Right cardiac atrium (tissue), 5 donors: ENCODE measurements around the gene COX7B2. TPM values are rescaled to one million over a fixed set of nuclear protein-coding genes. Genes with fewer than 3 reads are reported as not detected.

Source experiments
- ATAC-seq, 2 donors: fragments of 200-7000 bp; cut with Tn5 transposase; one replicate each; pipeline versions ENCODE4 v1.8.0 to v1.9.1; 2020; ENCODE audit warnings: moderate library complexity in 2 of 2, mild to moderate bottlenecking in 1 of 2
- DNase-seq, 3 donors: peaks; one replicate each; pipeline ENCODE4 v3.0.0-alpha.2; 2020
- H3K27ac ChIP-seq: one replicate; pipeline ENCODE4 v1.5.1; 2013; ENCODE audit warnings: mild to moderate bottlenecking, low read length, control low read depth, moderate library complexity
- H3K27me3 ChIP-seq: one replicate; pipeline ENCODE4 v1.6.1; 2013; ENCODE audit not compliant: control insufficient read depth, insufficient read depth
- H3K4me1 ChIP-seq: one replicate; pipeline ENCODE4 v1.6.1; 2013; ENCODE audit warnings: low read length; ENCODE audit not compliant: control insufficient read depth, insufficient read depth
- H3K4me3 ChIP-seq: one replicate; pipeline ENCODE4 v1.5.1; 2013; ENCODE audit warnings: low read length, control low read depth
- H3K9me3 ChIP-seq: one replicate; pipeline ENCODE4 v1.6.1; 2013; ENCODE audit warnings: low read length; ENCODE audit not compliant: control insufficient read depth
- WGBS: extraction: QIAGEN DNeasy Blood & Tissue Kit; methylation state at CpG from one replicate; pipeline ENCODE4 v1.1.7; 2013; 5-methylcytosine and 5-hydroxymethylcytosine counted together
- intact Hi-C, 4 donors: fragments of 100-400 bp; cut with DNase I; formaldehyde crosslinking; loops; one replicate each; pipeline versions ENCODE4 v1.11.0 to v1.14.0; 2022 to 2023
- long read RNA-seq, 4 donors: library from polyadenylated mRNA; unstranded; transcript quantifications; one replicate each; pipeline ENCODE4 v2.0.0, GENCODE V29; 2020 to 2021
- polyA plus RNA-seq: library from polyadenylated mRNA; stranded (reverse); fragments of 200-250 nt; gene quantifications from one replicate; pipeline ENCODE4 v1.2.3, GENCODE V29; 2013
- total RNA-seq, 4 donors: library from RNA; stranded (reverse); fragmentation: NEBNext Ultra II Directional; extraction: Animal tissue kit (Norgen Biotek cat#: 25700); gene quantifications; one replicate each; pipeline ENCODE4 v1.2.1, GENCODE V29; 2021
- donor health status: healthy with polysubstance abuse.
- donor health status: DM: no; HTN: yes; CAD: no.
- donor health status: DM: no; HTN: no; CAD: no.
- donor health status: DM: no; HTN: yes; CAD: no; lungs with severe emphysema.
- donor health status: DM: yes; HTN: yes; CAD: no.

COX7B2 gene, protein sequence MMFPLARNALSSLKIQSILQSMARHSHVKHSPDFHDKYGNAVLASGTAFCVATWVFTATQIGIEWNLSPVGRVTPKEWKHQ
- total RNA-seq (not detected), polyA plus RNA-seq (not detected)
- long read RNA-seq, donor 1 = 0 reads
- long read RNA-seq, donor 2 = 0 reads
- long read RNA-seq, donor 3 = 0 reads
- long read RNA-seq, donor 4 = 0 reads

DNA sequence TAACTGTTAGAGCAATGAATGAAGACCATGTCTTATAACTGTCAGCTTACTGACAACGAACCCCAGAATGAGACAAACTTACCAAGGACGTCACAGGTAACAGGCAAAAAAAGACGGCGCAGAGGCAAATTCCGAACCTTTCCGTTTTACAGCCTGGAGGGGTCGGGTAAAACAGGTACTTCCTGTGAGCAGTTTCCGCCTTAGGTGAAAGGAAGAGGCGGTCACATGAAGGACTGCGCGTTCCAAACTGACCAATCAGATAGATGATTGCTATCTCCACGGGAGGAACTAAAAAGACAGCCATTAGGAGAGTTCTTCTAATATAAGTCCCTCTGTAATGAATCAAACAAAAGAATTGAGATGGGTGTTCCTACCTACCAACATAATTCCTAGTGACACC is at the start of gene COX7B2:
Gene COX7B2, minus strand, starts transcription at position 168 of the 400 bp plus-strand sequence. CDS start 174,053 bp downstream, outside the sequence.
- H3K4me3 ChIP-seq = no peak within 1 kb of the TSS
- no peaks in the 10 kb centered on the region for H3K4me1 ChIP-seq
- intact Hi-C loops = no loop called here
- ATAC-seq = no peak
- H3K27me3 ChIP-seq = no peaks in the 10 kb centered on the region
- H3K9me3 ChIP-seq = no peaks in the 10 kb centered on the region
- WGBS = 91% methylated on average over 12 of the region's 12 CpGs
- DNase-seq = no peak
- H3K27ac ChIP-seq = no peak within 1 kb of the TSS

DNA sequence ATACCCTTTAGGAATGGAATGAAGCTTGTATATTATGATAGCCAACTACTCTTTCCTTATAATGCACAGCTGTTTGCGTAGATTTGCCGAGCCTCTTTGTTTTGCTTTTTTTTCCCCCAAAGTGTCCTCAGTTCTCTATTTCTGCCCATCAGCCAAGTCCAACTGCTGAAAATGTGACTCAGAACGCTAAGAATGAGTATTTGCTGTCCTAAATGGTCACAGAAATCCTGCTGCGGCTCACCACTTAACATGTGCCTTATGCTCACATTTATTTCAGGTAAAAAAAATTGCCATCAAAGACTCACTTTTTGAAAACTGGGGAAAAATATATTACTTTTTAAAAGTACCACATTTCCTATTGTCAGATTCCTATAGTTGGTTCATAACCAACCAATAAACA is 47.4 kb upstream of the COX7B2 start:
- no peaks in the 10 kb centered on the region for H3K9me3 ChIP-seq
- no peak overlapping the region for H3K27ac ChIP-seq
- ATAC-seq = no peak
- no peaks in the 10 kb centered on the region for H3K4me1 ChIP-seq
- no peak for DNase-seq
- intact Hi-C loops = no loop called here
- WGBS = 49% methylated on average over 4 of the region's 4 CpGs
- H3K27me3 ChIP-seq = no peaks in the 10 kb centered on the region
- H3K4me3 ChIP-seq = no peak overlapping the region

DNA sequence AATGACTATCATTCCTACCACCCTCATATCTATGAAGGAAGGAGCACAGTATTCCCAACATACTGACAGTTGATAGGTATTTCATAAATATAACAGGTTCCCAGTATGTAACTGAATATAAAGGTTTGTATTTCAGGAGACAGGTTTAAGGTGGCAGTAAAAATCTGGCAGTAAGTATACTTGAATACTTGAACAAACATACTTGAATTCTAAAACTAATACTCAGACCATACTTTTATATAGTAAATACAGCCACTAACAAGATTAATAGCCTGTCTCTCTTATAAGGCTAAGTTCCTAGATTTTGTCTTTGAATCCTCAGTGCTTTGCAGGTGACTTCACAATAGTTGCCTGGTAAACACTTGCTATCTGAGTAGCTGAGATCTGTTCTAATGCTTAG is 46.6 kb upstream of the COX7B2 start:
- Histone ChIP-seq H3K4me3 (no peak overlapping the region), H3K27ac (no peak overlapping the region), H3K27me3 (no peaks in the 10 kb centered on the region), H3K9me3 (no peaks in the 10 kb centered on the region), H3K4me1 (no peaks in the 10 kb centered on the region)
- intact Hi-C loops = no loop called here
- DNase-seq (no peak), ATAC-seq (no peak)

DNA sequence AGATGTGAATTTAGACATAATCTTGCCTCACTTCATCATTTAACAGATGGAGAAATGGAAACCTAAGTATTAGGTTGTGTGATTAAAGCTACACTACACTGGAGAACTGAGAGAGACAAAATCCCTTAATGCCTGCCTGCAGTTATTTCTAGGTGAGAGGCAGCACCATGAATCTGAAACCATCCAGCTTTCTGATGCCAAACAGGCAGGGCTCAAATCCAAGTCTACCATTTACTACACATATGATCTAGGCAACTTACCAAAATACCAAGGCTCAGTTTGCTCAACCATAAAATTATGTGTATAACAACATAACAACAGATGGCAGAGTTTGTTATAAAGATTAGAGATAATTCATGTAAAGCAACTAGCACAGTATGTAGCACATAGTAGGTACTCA is 45.6 kb upstream of the COX7B2 start:
- intact Hi-C loops = no loop called here
- H3K27me3 ChIP-seq = no peaks in the 10 kb centered on the region
- H3K9me3 ChIP-seq = no peaks in the 10 kb centered on the region
- DNase-seq = no peak
- no peak overlapping the region for H3K27ac ChIP-seq
- ATAC-seq = no peak
- H3K4me1 ChIP-seq = no peaks in the 10 kb centered on the region
- no peak overlapping the region for H3K4me3 ChIP-seq

DNA sequence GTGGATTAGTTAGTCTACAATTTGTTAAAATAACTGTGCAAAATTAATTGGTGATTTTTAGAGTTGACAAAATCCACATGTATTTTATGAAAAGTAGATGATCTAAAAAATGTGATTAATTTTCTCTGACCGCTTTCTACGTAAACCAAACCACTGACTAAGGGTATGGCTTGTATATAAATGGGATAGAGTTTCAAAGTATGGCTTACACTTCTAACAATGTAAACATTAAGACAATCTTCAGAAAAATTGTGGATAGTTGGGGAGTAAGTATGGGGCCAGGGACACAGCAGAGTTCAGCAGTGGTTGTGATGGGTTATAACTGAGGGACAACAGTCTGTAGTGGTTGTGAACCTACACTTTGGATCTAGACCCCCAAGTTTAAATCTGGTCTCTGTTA is 44.5 kb upstream of the COX7B2 start:
- intact Hi-C loops = no loop called here
- WGBS = 93% methylated on average over 2 of the region's 2 CpGs
- Histone ChIP-seq H3K4me3 (no peak overlapping the region), H3K27ac (no peak overlapping the region), H3K9me3 (no peaks in the 10 kb centered on the region), H3K27me3 (no peaks in the 10 kb centered on the region), H3K4me1 (no peaks in the 10 kb centered on the region)
- DNase-seq (no peak), ATAC-seq (no peak)

DNA sequence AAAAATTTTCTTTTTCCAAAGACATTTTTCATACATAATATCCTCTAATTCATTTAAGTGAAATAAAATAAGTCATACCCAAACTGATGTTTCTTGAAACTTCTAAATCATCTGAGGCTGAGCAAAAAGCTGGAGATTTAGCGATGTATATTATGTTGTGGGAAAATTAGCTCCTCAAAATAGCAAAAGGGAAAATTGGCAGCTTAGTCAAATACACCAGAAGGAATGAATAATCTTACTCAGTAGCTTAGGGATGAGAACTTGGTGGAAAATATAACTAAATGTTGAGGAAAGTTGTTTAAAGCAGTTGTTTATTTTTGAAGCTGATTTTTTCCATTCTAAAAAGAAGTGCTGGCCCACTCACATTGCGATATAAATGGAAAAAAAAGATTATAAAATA is 43.4 kb upstream of the COX7B2 start:
- intact Hi-C loops = no loop called here
- no peaks in the 10 kb centered on the region for H3K27me3 ChIP-seq
- no peaks in the 10 kb centered on the region for H3K9me3 ChIP-seq
- H3K27ac ChIP-seq = no peak overlapping the region
- no peak overlapping the region for H3K4me3 ChIP-seq
- DNase-seq (no peak), ATAC-seq (no peak)
- WGBS = 50% methylated on average over 2 of the region's 2 CpGs
- no peaks in the 10 kb centered on the region for H3K4me1 ChIP-seq

DNA sequence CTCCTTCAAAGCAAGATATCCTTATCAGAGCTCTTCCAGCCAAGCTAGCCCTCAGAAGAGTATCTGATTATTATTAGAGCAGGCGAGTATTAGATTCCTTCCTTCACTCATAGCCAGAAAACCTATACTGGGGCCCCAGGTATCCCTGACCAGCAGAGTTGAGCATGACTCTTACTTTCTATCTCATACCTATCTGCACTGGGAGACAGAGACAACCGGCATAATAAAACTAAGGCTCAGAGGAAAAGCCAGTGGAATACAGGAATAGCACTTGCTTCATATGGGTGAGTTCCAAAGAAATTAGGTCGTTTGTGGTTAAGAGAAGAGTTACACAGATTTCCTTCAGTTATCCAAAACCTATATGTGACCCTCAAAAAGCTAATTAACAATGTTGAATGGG is 41.8 kb upstream of the COX7B2 start:
- no peak for ATAC-seq
- 46% methylated on average over 3 of the region's 3 CpGs for WGBS
- no peaks in the 10 kb centered on the region for H3K4me1 ChIP-seq
- no peaks in the 10 kb centered on the region for H3K9me3 ChIP-seq
- DNase-seq = no peak
- no peaks in the 10 kb centered on the region for H3K27me3 ChIP-seq
- intact Hi-C loops = no loop called here
- H3K4me3 ChIP-seq = no peak overlapping the region
- H3K27ac ChIP-seq = no peak overlapping the region

DNA sequence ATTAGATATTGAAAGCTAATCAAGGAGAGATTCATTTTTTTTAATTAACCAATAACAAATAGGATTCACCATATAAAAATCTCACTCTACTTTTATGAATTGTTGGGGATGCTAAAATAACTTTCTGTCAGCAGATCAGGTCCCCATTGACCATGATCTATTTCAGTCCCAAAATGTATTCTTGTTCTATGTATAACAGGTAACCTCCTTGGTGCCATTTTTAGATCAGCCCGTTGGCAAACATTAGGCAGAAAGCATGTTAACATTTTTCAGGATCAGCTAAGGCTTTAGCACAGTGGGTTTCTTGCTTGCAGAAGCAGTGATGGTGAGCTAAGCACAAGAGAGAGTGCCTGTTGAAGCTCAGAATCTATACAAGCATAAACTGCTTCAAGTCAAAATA is 40.8 kb upstream of the COX7B2 start:
- intact Hi-C loops = no loop called here
- H3K9me3 ChIP-seq = no peaks in the 10 kb centered on the region
- 53% methylated on average over 1 of the region's 1 CpG for WGBS
- no peak overlapping the region for H3K4me3 ChIP-seq
- H3K4me1 ChIP-seq = no peaks in the 10 kb centered on the region
- ATAC-seq (no peak), DNase-seq (no peak)
- no peaks in the 10 kb centered on the region for H3K27me3 ChIP-seq
- no peak overlapping the region for H3K27ac ChIP-seq

DNA sequence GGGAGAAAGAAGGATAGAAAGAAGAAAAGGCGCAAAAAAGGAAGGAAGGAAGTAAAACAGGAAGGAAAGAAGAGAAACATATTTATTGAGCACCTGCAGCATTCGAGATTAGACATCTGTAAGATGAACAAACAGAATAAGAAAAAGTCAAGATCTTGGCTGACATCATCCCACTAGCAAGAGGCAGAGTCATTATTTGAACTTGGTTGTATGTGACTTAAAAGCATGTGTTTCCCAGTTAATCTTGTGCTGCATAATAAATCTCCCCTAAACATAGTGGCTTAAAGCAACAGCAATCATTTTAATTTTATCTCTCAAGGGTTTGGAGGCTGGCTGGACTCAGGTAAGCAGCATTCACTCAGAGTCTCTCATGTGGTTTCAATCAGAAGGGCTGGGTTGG is 38.5 kb upstream of the COX7B2 start:
- whole genome bisulfite sequencing = 37% methylated on average over 2 of the region's 2 CpGs
- no peak overlapping the region for H3K27ac ChIP-seq

DNA sequence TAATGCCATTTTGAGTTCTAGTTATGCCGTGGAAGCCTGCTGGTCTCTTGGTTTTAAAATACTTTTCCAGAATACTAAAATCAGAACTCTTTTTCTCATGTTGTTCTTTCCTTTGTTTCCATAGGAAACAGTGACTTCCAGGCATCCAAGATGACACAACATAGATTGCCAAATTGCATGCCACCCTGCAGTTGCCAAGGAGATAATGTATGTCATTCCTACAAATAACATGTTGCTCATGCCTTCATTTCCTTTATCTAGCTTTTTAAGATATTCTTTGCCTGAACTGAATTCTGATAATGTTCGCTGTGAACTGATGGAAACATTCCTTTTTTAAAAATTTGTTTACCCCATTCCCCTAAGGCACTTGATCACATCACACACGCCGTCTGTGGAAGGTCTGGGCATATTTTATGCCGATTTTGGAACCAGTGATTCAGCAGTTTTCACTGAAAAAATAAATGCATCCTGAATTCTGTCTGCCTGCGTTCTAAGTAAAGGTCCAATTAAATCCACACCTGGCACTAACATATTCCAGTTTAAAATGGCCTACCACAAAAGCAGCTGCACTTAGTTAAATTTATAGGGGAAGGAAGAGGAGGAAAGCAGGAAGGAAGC is 38.0 kb upstream of the COX7B2 start:
- ATAC-seq (no peak), DNase-seq (no peak)
- H3K9me3 ChIP-seq = no peaks in the 10 kb centered on the region
- intact Hi-C loops = no loop called here
- no peaks in the 10 kb centered on the region for H3K27me3 ChIP-seq
- no peak overlapping the region for H3K27ac ChIP-seq
- no peaks in the 10 kb centered on the region for H3K4me1 ChIP-seq
- no peak overlapping the region for H3K4me3 ChIP-seq
- 39% methylated on average over 6 of the region's 6 CpGs for WGBS

More for the DNA sequence above, 38.5 kb upstream of the COX7B2 start:
- Histone ChIP-seq H3K4me1 (no peaks in the 10 kb centered on the region), H3K27me3 (no peaks in the 10 kb centered on the region), H3K4me3 (no peak overlapping the region), H3K9me3 (no peaks in the 10 kb centered on the region)
- ATAC-seq (no peak), DNase-seq (no peak)
- intact Hi-C loops = no loop called here

DNA sequence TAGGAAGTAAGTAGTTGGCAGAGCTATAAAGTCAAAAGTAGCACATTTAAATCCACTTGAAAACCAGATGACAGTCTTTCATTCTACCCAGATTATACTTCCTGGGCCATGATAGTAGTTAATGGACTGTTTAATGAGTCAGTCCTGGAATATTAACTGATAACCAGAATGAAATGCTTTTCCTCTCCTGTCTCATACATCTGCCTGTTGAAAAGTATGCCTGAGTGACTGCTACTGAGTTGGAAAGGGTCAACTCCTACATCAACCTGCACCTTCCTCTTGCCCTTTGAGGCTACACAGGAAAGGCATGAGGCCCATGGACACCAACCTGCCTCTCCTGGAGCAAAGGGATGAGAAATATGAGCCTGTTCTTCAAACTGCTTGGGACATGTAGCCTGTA is 36.0 kb upstream of the COX7B2 start:
- no peaks in the 10 kb centered on the region for H3K9me3 ChIP-seq
- ATAC-seq (no peak), DNase-seq (no peak)
- H3K4me1 ChIP-seq = no peaks in the 10 kb centered on the region
- no peak overlapping the region for H3K27ac ChIP-seq
- no peaks in the 10 kb centered on the region for H3K27me3 ChIP-seq
- intact Hi-C loops = no loop called here
- no peak overlapping the region for H3K4me3 ChIP-seq

DNA sequence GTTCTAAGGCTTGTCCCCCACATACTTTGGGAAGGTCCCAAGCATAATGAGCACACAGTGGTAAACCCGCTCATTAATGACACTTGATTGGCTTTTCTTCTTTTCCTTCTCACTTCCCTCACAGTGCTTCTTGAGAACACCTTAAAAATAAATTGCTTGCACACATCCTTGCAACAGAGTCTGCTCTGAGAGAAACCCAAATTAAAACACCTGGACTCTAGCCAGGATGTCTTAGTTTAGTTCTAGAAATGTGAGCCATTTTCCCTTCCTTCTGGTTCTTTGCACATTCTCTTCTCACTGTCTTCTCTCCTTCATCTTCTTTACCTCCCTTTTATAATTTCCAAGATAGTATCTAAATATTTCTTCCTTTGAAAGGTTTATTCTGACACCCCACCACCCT is 35.3 kb upstream of the COX7B2 start:
- no peak overlapping the region for H3K4me3 ChIP-seq
- H3K27ac ChIP-seq = no peak overlapping the region
- no peaks in the 10 kb centered on the region for H3K27me3 ChIP-seq
- no peaks in the 10 kb centered on the region for H3K4me1 ChIP-seq
- no peaks in the 10 kb centered on the region for H3K9me3 ChIP-seq
- 95% methylated on average over 1 of the region's 1 CpG for WGBS
- no peak for DNase-seq
- intact Hi-C loops = no loop called here
- no peak for ATAC-seq
